OCI-LY7 (cell line): ENCODE measurements around the gene BMPER. TPM values are rescaled to one million over a fixed set of nuclear protein-coding genes. Genes with fewer than 3 reads are reported as not detected.

Experiments
- BruUV-seq: library from RNA; stranded (reverse); fragments of 400-500 nt; replicated peaks from 2 replicates; lab custom pipeline; 2021; lab: Mats Ljungman, UMichigan
- CTCF ChIA-PET: fragments of 300-600 bp; sonication (Branson Sonifier 250); formaldehyde crosslinking; loops from one replicate; lab custom pipeline; 2022; ENCODE audit warnings: antibody characterized with exemption; ENCODE audit not compliant: unreplicated experiment; lab: Charles Lee
- POLR2A ChIA-PET: fragments of 300-600 bp; sonication (Branson Sonifier 250); formaldehyde crosslinking; loops from one replicate; lab custom pipeline; 2022; ENCODE audit warnings: antibody characterized with exemption; lab: Charles Lee
- DNase-seq: peaks from one replicate; pipeline ENCODE4 v3.0.0-alpha.2; 2015; ENCODE audit warnings: low spot score
- H2AFZ ChIP-seq: fragments of 200-600 bp; sonication (generic), shearing (Covaris generic); 2 replicates; pipeline ENCODE4 v1.6.1; 2014; ENCODE audit warnings: mild to moderate bottlenecking, antibody characterized with exemption, low read length, moderate library complexity
- H3K27ac ChIP-seq: fragments of 200-600 bp; sonication (generic); 2 replicates; pipeline ENCODE4 v1.5.1; 2014; ENCODE audit warnings: mixed run types, low read depth, mild to moderate bottlenecking, moderate library complexity, low read length, inconsistent platforms; ENCODE audit not compliant: poor library complexity, severe bottlenecking
- H3K36me3 ChIP-seq: fragments of 200-600 bp; sonication (generic); 2 replicates; pipeline ENCODE4 v1.6.1; 2014; ENCODE audit warnings: mild to moderate bottlenecking, antibody characterized with exemption, low read length, moderate library complexity, mixed read lengths; ENCODE audit not compliant: insufficient read depth
- H3K4me1 ChIP-seq: fragments of 200-600 bp; sonication (generic); 2 replicates; pipeline ENCODE4 v1.5.1; 2014; ENCODE audit warnings: mild to moderate bottlenecking, low read length; ENCODE audit not compliant: insufficient read depth, poor library complexity, severe bottlenecking
- H3K4me2 ChIP-seq: fragments of 200-600 bp; sonication (generic); 2 replicates; pipeline ENCODE4 v1.6.1; 2014; ENCODE audit warnings: mild to moderate bottlenecking, low read length
- H3K4me3 ChIP-seq: fragments of 200-600 bp; sonication (generic); 2 replicates; pipeline ENCODE4 v1.5.1; 2014; ENCODE audit warnings: mild to moderate bottlenecking, low read depth, low read length; ENCODE audit not compliant: poor library complexity, severe bottlenecking
- H3K79me2 ChIP-seq: fragments of 200-600 bp; sonication (generic); 2 replicates; pipeline ENCODE4 v1.6.1; 2016; ENCODE audit warnings: low read depth, mild to moderate bottlenecking, low read length, moderate library complexity, mixed read lengths; ENCODE audit not compliant: insufficient read depth
- H3K9me2 ChIP-seq: fragments of 200-600 bp; sonication (generic); 2 replicates; pipeline ENCODE4 v1.6.1; 2016; ENCODE audit warnings: mild to moderate bottlenecking, low read length, mixed read lengths; ENCODE audit not compliant: insufficient read depth
- H3K9me3 ChIP-seq: fragments of 200-600 bp; sonication (generic); 2 replicates; pipeline ENCODE4 v1.6.1; 2014; ENCODE audit warnings: mild to moderate bottlenecking, mixed run types, low read length, mixed read lengths
- H4K20me1 ChIP-seq: fragments of 200-600 bp; sonication (generic); 2 replicates; pipeline ENCODE4 v1.6.1; 2014; ENCODE audit warnings: mild to moderate bottlenecking, antibody characterized with exemption, low read length, moderate library complexity, mixed read lengths; ENCODE audit not compliant: insufficient read depth
- EZH2phosphoT487 ChIP-seq: fragments of 200-600 bp; sonication (generic); IDR thresholded peaks from 2 replicates; pipeline ENCODE4 v1.6.1; 2018; ENCODE audit warnings: low read depth, borderline replicate concordance, mild to moderate bottlenecking, mixed run types, antibody characterized with exemption, low read length, moderate library complexity, mixed read lengths
- intact Hi-C: fragments of 100-400 bp; cut with micrococcal nuclease; formaldehyde crosslinking; loops from one replicate; pipeline ENCODE4 v1.10.0; 2022; ENCODE audit not compliant: unreplicated experiment
- total RNA-seq, 2 experiments: library from RNA; depleted of rRNA in 1 of 2; stranded (reverse); fragments of >200 nt in 1 of 2; shearing (Covaris generic) in 1 of 2; gene quantifications; 2 replicates each; pipeline ENCODE4 v1.2.3, GENCODE V29; 2014 to 2022
- TF ChIP-seq, protein P1 (sequence below): fragments of 200-600 bp; sonication (generic); conservative IDR thresholded peaks from 2 replicates; pipeline ENCODE4 v1.5.1; 2014; ENCODE audit warnings: mild to moderate bottlenecking, antibody characterized with exemption, low read length, moderate library complexity, mixed read lengths

Gene BMPER
- total RNA-seq, 2 experiments from 2014 or later, result not detected

DNA sequence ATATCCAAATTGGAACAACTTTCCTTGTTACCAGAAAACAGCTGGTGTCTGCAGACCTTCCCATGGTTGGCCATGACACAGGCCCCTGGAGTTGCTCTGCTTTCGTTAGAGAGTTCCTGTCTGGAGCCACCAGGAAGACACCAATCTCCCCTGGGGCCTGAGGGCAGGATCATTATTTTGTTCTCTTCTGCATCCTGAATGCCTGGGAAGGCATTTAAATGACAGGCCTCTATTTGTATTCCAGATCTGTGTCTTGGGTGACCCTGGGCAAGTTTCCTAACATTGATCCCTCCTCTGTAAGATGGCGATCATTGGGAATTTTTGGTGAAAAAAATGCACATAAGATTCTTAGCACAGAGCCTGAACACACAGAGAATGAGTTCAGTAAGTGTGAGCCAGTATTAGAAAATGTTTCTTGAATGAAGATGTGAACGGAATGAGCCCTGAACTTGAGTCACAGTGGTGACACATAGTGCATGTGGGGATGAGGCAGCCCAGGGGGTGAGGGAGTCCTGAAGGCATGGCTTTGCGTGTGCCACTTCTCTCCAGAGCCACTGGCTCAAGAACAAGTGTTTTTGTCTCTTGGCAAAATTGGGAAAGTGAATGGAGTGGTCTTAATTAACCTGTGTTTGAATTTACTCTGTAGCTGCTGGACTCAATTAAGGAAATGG lies 28.4 kb downstream of the BMPER start:
- Histone ChIP-seq H3K79me2 (no peaks in the 10 kb centered on the region), H3K4me1 (no peaks in the 10 kb centered on the region), H4K20me1 (no peaks in the 10 kb centered on the region), H3K27ac (no peak overlapping the region), H2AFZ (no peak overlapping the region), H3K9me2 (no peaks in the 10 kb centered on the region), H3K36me3 (no peaks in the 10 kb centered on the region), H3K4me2 (no peak overlapping the region), H3K9me3 (no peaks in the 10 kb centered on the region), H3K4me3 (no peak overlapping the region)
- intact Hi-C loops, result loop anchor here (10.0 kb wide), 1 partner anchor 1169 kb away; no protein-coding TSS in a partner anchor
- no TSS peak for BruUV-seq
- ChIA-PET CTCF (no interaction called here), POLR2A (interaction anchor here (0.6 to 0.7 kb wide), 2 partner anchors 312 to 550 kb away, joined by 4 to 5 read pairs; no protein-coding TSS in a partner anchor)
- TF ChIP-seq, protein P1, sequence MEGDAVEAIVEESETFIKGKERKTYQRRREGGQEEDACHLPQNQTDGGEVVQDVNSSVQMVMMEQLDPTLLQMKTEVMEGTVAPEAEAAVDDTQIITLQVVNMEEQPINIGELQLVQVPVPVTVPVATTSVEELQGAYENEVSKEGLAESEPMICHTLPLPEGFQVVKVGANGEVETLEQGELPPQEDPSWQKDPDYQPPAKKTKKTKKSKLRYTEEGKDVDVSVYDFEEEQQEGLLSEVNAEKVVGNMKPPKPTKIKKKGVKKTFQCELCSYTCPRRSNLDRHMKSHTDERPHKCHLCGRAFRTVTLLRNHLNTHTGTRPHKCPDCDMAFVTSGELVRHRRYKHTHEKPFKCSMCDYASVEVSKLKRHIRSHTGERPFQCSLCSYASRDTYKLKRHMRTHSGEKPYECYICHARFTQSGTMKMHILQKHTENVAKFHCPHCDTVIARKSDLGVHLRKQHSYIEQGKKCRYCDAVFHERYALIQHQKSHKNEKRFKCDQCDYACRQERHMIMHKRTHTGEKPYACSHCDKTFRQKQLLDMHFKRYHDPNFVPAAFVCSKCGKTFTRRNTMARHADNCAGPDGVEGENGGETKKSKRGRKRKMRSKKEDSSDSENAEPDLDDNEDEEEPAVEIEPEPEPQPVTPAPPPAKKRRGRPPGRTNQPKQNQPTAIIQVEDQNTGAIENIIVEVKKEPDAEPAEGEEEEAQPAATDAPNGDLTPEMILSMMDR, result no peak
- TF ChIP-seq EZH2phosphoT487, result no peak
- no peak for DNase-seq

DNA sequence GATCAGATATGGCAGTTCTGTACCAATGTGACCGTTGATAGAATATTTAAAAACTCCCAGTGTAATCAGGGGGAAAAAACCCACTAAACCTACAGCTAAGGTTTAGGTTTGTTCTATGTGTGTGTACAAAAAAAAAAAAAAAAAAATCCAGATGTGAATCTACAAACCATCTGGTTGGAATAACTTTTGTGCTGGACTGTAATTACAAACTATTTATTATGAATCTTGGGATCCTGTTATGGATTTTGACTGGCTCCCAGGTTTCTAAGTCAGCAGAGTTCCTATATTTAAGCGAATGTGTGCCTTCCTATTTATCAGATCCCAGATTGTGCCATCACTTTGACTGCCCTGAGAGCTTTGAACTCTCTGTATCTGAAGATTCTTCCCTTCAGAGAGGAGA lies 29.1 kb downstream of the BMPER start:
- intact Hi-C loops, result loop anchor here (10.0 kb wide), 1 partner anchor 1170 kb away; no protein-coding TSS in a partner anchor

More for the DNA sequence above, 29.1 kb downstream of the BMPER start:
- no peak overlapping the region for H3K27ac ChIP-seq
- H3K9me2 ChIP-seq, result no peaks in the 10 kb centered on the region
- no peaks in the 10 kb centered on the region for H3K4me1 ChIP-seq
- CTCF ChIA-PET, result no interaction called here
- H2AFZ ChIP-seq, result no peak overlapping the region
- POLR2A ChIA-PET, result interaction anchor here (0.6 kb wide), 1 partner anchor 551 kb away, joined by 5 read pairs; no protein-coding TSS in a partner anchor
- BruUV-seq, result no TSS peak
- no peaks in the 10 kb centered on the region for H3K79me2 ChIP-seq
- no peak overlapping the region for H3K4me2 ChIP-seq
- no peak for DNase-seq
- no peak overlapping the region for H3K4me3 ChIP-seq
- TF ChIP-seq, protein P1, result no peak
- no peak for TF ChIP-seq EZH2phosphoT487
- no peaks in the 10 kb centered on the region for H3K36me3 ChIP-seq
- no peaks in the 10 kb centered on the region for H3K9me3 ChIP-seq
- H4K20me1 ChIP-seq, result no peaks in the 10 kb centered on the region
